Thoracic aorta (tissue), 2 donors: ENCODE measurements around the gene MPIG6B. TPM values are rescaled to one million over a fixed set of nuclear protein-coding genes. Genes with fewer than 3 reads are reported as not detected.

ENCODE experiments used
- ATAC-seq: fragments of 150-250 bp; one replicate; pipeline ENCODE4 v1.8.0; 2017; ENCODE audit warnings: low read depth; ENCODE audit not compliant: insufficient number of reproducible peaks, low FRiP score
- DNase-seq: peaks from one replicate; pipeline ENCODE4 v3.0.0-alpha.2; 2020; ENCODE audit warnings: low spot score
- H3K27ac ChIP-seq, 2 donors: fragments of 200-600 bp; sonication (generic); 1 replicate in 1 of 2; 2 replicates in 1 of 2; pipeline ENCODE4 v1.5.1; 2016; ENCODE audit warnings: mild to moderate bottlenecking in 2 of 2, moderate library complexity in 2 of 2
- H3K27me3 ChIP-seq: fragments of 200-600 bp; sonication (generic); replicated peaks from 2 replicates; pipeline ENCODE4 v1.6.0; 2016; ENCODE audit warnings: mild to moderate bottlenecking; ENCODE audit not compliant: insufficient read depth
- H3K36me3 ChIP-seq: fragments of 200-600 bp; sonication (generic); one replicate; pipeline ENCODE4 v1.5.1; 2016
- H3K4me1 ChIP-seq, 2 donors: fragments of 200-600 bp; sonication (generic); 1 replicate in 1 of 2; 2 replicates in 1 of 2; pipeline versions ENCODE4 v1.5.1 to v1.6.0; 2016; ENCODE audit warnings: low read depth in 2 of 2, mild to moderate bottlenecking in 1 of 2; ENCODE audit not compliant: control insufficient read depth in 1 of 2
- H3K4me3 ChIP-seq: fragments of 200-600 bp; sonication (generic); 2 replicates; pipeline ENCODE4 v1.5.1; 2016; ENCODE audit warnings: mild to moderate bottlenecking
- H3K9me3 ChIP-seq: fragments of 200-600 bp; sonication (generic); 2 replicates; pipeline ENCODE4 v1.5.1; 2016
- total RNA-seq, 2 donors: library from RNA; depleted of rRNA; stranded (reverse); fragments of >200 nt; gene quantifications; one replicate each; pipeline versions ENCODE4 v1.1.0 to v1.2.3, GENCODE V29; 2016
- TF ChIP-seq, protein P1 (sequence below): fragments of 200-600 bp; sonication (generic); IDR thresholded peaks from one replicate; pipeline ENCODE4 v1.5.1; 2019; ENCODE audit warnings: antibody characterized with exemption

The MPIG6B gene
- total RNA-seq, 2 donors from 2014 or later = not detected

GRCh38 chr6:31749301-31750036 is 26.3 kb downstream of the MPIG6B start:
- Histone ChIP-seq H3K4me3 (no peak overlapping the region), H3K4me1 (no peaks in the 10 kb centered on the region), H3K36me3 (no peaks in the 10 kb centered on the region), H3K27ac (no peak overlapping the region), H3K27me3 (no peaks in the 10 kb centered on the region), H3K9me3 (no peaks in the 10 kb centered on the region)
- DNase-seq (no peak), ATAC-seq (no peak)
- TF ChIP-seq, protein P1, sequence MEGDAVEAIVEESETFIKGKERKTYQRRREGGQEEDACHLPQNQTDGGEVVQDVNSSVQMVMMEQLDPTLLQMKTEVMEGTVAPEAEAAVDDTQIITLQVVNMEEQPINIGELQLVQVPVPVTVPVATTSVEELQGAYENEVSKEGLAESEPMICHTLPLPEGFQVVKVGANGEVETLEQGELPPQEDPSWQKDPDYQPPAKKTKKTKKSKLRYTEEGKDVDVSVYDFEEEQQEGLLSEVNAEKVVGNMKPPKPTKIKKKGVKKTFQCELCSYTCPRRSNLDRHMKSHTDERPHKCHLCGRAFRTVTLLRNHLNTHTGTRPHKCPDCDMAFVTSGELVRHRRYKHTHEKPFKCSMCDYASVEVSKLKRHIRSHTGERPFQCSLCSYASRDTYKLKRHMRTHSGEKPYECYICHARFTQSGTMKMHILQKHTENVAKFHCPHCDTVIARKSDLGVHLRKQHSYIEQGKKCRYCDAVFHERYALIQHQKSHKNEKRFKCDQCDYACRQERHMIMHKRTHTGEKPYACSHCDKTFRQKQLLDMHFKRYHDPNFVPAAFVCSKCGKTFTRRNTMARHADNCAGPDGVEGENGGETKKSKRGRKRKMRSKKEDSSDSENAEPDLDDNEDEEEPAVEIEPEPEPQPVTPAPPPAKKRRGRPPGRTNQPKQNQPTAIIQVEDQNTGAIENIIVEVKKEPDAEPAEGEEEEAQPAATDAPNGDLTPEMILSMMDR = no peak

DNA sequence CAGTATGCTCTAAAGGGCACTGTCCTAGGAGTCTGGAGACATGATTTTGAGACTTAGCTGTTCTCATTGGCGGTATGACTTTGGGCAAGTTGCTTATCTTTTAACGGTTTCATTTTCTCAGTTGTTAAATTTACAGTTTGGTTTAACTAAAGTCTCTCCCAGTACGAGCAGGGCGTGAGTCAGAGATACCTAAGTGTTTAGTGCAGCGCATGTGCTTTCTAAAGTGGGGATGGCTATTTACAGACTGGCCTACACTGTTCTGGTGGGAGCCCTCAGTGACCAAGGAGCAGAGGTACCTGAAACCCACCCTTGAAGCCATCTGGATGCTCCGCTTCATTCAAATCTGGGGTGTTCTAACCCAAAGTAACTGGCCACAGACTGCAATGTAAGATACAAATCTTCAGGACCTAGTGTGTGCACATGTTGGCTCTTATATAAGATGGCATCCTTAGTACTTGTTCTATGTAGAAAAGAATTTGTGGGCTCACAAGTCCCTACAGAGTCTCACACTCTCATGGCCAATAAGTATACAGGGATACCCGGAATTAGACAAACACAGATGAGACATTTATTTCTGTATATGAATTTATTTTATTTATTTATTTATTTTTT is 27.3 kb downstream of the MPIG6B start:
- no peaks in the 10 kb centered on the region for H3K27me3 ChIP-seq
- H3K9me3 ChIP-seq = no peaks in the 10 kb centered on the region
- ATAC-seq (no peak), DNase-seq (no peak)
- H3K36me3 ChIP-seq = no peaks in the 10 kb centered on the region
- TF ChIP-seq, protein P1 = no peak
- no peak overlapping the region for H3K27ac ChIP-seq
- H3K4me1 ChIP-seq = no peaks in the 10 kb centered on the region
- H3K4me3 ChIP-seq = no peak overlapping the region

DNA sequence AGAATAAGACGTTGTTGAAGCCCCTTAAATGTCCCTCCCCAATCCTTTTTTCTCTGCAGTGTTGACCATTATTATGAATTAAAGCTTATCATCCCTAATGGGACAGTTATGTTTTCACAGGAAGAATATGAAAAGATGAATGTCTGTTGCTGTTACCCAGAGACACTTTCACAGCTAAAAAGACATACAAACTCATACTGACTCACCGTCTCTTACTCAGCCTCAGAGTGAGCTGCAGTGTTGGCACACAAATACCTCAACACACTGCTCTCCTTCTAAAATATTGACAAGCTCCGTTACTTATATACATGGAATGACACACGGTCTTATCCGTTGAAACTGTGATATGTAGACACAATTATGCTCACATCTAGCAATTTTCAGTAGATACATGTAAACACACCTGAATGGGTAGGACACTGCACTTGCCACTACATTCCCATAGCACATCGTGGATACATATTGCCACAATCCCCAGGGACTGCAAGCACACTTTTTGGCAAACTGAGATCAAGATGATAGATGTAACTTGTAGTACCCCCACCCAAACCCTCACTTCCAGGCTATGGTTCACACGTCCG is 29.7 kb downstream of the MPIG6B start:
- H3K27ac ChIP-seq = no peak overlapping the region
- no peak for DNase-seq
- H3K9me3 ChIP-seq = no peaks in the 10 kb centered on the region
- H3K27me3 ChIP-seq = no peaks in the 10 kb centered on the region
- ATAC-seq = no peak
- TF ChIP-seq, protein P1 = no peak
- no peaks in the 10 kb centered on the region for H3K4me1 ChIP-seq
- H3K36me3 ChIP-seq = no peaks in the 10 kb centered on the region
- H3K4me3 ChIP-seq = no peak overlapping the region

GRCh38 chr6:31758281-31758680 is 35.1 kb downstream of the MPIG6B start:
- H3K4me1 ChIP-seq = no peaks in the 10 kb centered on the region
- H3K27ac ChIP-seq = no peak overlapping the region
- TF ChIP-seq, protein P1 = no peak
- H3K9me3 ChIP-seq = no peaks in the 10 kb centered on the region
- H3K36me3 ChIP-seq = no peaks in the 10 kb centered on the region
- H3K4me3 ChIP-seq = no peak overlapping the region
- DNase-seq (no peak), ATAC-seq (no peak)
- no peaks in the 10 kb centered on the region for H3K27me3 ChIP-seq

- ATAC-seq (no peak), DNase-seq (no peak)
- Histone ChIP-seq H3K4me1 (no peaks in the 10 kb centered on the region), H3K36me3 (no peaks in the 10 kb centered on the region), H3K9me3 (no peaks in the 10 kb centered on the region), H3K4me3 (no peak overlapping the region), H3K27ac (no peak overlapping the region), H3K27me3 (no peaks in the 10 kb centered on the region)
- TF ChIP-seq, protein P1 = no peak
Measured at GRCh38 chr6:31760790-31761189, 37.6 kb downstream of the MPIG6B start.
